ENCODE results near the gene PSTPIP2. TPM values are rescaled to one million over a fixed set of nuclear protein-coding genes. Genes with fewer than 3 reads are reported as not detected.

PSTPIP2 gene
- total and polyA plus RNA-seq, 4 donors, result 4.0 to 14.7 (median 8.6) TPM

DNA sequence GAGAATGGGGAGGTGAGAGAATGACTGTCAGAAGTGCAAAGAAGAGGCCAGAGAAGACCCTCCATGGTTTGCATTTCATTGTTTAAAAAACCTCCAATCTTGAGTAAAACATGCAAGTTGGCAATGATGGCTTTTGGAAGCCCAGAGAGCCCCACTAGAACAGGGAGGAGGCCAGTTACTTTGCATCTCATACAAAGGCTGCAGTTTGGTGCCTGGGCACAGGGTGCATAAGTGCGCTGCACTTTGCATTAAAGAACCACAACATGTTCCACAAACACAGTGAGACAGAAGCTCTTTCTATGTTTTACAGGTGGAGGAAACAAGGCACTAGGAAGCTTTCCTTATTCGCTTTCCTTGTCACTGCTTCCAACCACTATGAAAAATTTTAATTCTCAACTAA is 25.4 kb downstream of the PSTPIP2 start:
- Histone ChIP-seq H3K9me3 (ENCODE audit: control insufficient read depth in 4 of 4, low read length in 3 of 4) (no peaks in the 10 kb centered on the region), H3K4me3 (ENCODE audit: low read depth in 1 of 3, low read length in 3 of 3) (no peak overlapping the region), H3K27me3 (ENCODE audit: control insufficient read depth in 4 of 4, insufficient read depth in 4 of 4, low read length in 3 of 4) (no peaks in the 10 kb centered on the region), H3K9ac (ENCODE audit: low read depth in 1 of 2, low read length in 2 of 2) (no peak overlapping the region), H3K36me3 (ENCODE audit: control insufficient read depth in 4 of 4, insufficient read depth in 3 of 4, low read depth in 1 of 4, low read length in 3 of 4) (no peaks in the 10 kb centered on the region), H3K27ac (ENCODE audit: low read depth in 1 of 2, low read length in 2 of 2) (no peak overlapping the region), H3K4me1 (ENCODE audit: control insufficient read depth in 4 of 4, insufficient read depth in 4 of 4, low read length in 3 of 4) (peaks cover 2 to 11% (median 5%) of the 10 kb centered on the region in 4 donors)
- TF ChIP-seq FOXA2 (IDR thresholded peaks at IDR 0.05) (no peak), FOXA1 (IDR thresholded peaks at IDR 0.05) (no peak), NR2F2 (IDR thresholded peaks at IDR 0.05) (no peak), GABPA (IDR thresholded peaks at IDR 0.05 in 1 of 2, conservative IDR thresholded peaks at IDR 0.05 in 1 of 2) (no peak), YY1 (IDR thresholded peaks at IDR 0.05) (no peak), SP1 (IDR thresholded peaks at IDR 0.05) (no peak), RAD21 (IDR thresholded peaks at IDR 0.05) (no peak), TAF1 (conservative IDR thresholded peaks at IDR 0.05) (no peak), HNF4G (IDR thresholded peaks at IDR 0.05) (no peak)
- TF ChIP-seq, protein P1, sequence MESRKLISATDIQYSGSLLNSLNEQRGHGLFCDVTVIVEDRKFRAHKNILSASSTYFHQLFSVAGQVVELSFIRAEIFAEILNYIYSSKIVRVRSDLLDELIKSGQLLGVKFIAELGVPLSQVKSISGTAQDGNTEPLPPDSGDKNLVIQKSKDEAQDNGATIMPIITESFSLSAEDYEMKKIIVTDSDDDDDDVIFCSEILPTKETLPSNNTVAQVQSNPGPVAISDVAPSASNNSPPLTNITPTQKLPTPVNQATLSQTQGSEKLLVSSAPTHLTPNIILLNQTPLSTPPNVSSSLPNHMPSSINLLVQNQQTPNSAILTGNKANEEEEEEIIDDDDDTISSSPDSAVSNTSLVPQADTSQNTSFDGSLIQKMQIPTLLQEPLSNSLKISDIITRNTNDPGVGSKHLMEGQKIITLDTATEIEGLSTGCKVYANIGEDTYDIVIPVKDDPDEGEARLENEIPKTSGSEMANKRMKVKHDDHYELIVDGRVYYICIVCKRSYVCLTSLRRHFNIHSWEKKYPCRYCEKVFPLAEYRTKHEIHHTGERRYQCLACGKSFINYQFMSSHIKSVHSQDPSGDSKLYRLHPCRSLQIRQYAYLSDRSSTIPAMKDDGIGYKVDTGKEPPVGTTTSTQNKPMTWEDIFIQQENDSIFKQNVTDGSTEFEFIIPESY (IDR thresholded peaks at IDR 0.05), result no peak
- TF ChIP-seq, protein P2, sequence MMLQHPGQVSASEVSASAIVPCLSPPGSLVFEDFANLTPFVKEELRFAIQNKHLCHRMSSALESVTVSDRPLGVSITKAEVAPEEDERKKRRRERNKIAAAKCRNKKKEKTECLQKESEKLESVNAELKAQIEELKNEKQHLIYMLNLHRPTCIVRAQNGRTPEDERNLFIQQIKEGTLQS (IDR thresholded peaks at IDR 0.05), result no peak
- TF ChIP-seq, protein P3, sequence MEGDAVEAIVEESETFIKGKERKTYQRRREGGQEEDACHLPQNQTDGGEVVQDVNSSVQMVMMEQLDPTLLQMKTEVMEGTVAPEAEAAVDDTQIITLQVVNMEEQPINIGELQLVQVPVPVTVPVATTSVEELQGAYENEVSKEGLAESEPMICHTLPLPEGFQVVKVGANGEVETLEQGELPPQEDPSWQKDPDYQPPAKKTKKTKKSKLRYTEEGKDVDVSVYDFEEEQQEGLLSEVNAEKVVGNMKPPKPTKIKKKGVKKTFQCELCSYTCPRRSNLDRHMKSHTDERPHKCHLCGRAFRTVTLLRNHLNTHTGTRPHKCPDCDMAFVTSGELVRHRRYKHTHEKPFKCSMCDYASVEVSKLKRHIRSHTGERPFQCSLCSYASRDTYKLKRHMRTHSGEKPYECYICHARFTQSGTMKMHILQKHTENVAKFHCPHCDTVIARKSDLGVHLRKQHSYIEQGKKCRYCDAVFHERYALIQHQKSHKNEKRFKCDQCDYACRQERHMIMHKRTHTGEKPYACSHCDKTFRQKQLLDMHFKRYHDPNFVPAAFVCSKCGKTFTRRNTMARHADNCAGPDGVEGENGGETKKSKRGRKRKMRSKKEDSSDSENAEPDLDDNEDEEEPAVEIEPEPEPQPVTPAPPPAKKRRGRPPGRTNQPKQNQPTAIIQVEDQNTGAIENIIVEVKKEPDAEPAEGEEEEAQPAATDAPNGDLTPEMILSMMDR (IDR thresholded peaks at IDR 0.05; ENCODE audit: low read depth, low read length, missing input control), result no peak
- no peak for DNase-seq (ENCODE audit: low spot score)
- WGBS, result 99% methylated on average over 2 of the region's 2 CpGs

DNA sequence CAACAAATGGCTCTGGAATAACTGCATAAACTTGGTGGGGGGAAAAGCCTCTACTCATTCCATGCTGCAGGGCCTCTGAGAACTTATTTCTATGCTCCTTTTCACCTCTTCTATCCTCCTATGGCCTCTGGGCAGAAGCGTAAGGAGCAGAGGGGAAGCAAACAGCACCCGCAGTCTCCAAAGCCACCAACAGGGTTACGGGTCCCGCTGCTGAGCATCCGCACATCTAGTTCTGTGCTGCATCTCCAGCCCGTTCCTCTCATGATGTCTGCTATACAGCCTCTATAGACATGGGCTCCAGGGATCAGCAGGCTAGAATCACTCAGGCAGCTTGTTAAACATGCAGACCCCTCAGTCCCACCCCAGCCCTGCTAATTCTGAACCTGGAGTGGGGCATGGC is 25.9 kb downstream of the PSTPIP2 start:
- Histone ChIP-seq H3K4me1 (ENCODE audit: control insufficient read depth in 4 of 4, insufficient read depth in 4 of 4, low read length in 3 of 4) (peaks cover 0 to 6% (median 2%) of the 10 kb centered on the region in 4 donors), H3K36me3 (ENCODE audit: control insufficient read depth in 4 of 4, insufficient read depth in 3 of 4, low read depth in 1 of 4, low read length in 3 of 4) (no peaks in the 10 kb centered on the region), H3K27ac (ENCODE audit: low read depth in 1 of 2, low read length in 2 of 2) (no peak overlapping the region), H3K4me3 (ENCODE audit: low read depth in 1 of 3, low read length in 3 of 3) (no peak overlapping the region), H3K9me3 (ENCODE audit: control insufficient read depth in 4 of 4, low read length in 3 of 4) (no peaks in the 10 kb centered on the region), H3K9ac (ENCODE audit: low read depth in 1 of 2, low read length in 2 of 2) (no peak overlapping the region), H3K27me3 (ENCODE audit: control insufficient read depth in 4 of 4, insufficient read depth in 4 of 4, low read length in 3 of 4) (no peaks in the 10 kb centered on the region)
- DNase-seq (ENCODE audit: low spot score), result no peak
- TF ChIP-seq FOXA2 (IDR thresholded peaks at IDR 0.05), result no peak
- TF ChIP-seq, protein P2 (IDR thresholded peaks at IDR 0.05), result no peak
- TF ChIP-seq, protein P4, sequence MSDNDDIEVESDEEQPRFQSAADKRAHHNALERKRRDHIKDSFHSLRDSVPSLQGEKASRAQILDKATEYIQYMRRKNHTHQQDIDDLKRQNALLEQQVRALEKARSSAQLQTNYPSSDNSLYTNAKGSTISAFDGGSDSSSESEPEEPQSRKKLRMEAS (IDR thresholded peaks at IDR 0.05), result no peak
- TF ChIP-seq, protein P5, sequence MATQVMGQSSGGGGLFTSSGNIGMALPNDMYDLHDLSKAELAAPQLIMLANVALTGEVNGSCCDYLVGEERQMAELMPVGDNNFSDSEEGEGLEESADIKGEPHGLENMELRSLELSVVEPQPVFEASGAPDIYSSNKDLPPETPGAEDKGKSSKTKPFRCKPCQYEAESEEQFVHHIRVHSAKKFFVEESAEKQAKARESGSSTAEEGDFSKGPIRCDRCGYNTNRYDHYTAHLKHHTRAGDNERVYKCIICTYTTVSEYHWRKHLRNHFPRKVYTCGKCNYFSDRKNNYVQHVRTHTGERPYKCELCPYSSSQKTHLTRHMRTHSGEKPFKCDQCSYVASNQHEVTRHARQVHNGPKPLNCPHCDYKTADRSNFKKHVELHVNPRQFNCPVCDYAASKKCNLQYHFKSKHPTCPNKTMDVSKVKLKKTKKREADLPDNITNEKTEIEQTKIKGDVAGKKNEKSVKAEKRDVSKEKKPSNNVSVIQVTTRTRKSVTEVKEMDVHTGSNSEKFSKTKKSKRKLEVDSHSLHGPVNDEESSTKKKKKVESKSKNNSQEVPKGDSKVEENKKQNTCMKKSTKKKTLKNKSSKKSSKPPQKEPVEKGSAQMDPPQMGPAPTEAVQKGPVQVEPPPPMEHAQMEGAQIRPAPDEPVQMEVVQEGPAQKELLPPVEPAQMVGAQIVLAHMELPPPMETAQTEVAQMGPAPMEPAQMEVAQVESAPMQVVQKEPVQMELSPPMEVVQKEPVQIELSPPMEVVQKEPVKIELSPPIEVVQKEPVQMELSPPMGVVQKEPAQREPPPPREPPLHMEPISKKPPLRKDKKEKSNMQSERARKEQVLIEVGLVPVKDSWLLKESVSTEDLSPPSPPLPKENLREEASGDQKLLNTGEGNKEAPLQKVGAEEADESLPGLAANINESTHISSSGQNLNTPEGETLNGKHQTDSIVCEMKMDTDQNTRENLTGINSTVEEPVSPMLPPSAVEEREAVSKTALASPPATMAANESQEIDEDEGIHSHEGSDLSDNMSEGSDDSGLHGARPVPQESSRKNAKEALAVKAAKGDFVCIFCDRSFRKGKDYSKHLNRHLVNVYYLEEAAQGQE (IDR thresholded peaks at IDR 0.05), result no peak
- TF ChIP-seq NR2F2 (IDR thresholded peaks at IDR 0.05), result no peak
- TF ChIP-seq EGR1 (IDR thresholded peaks at IDR 0.05; ENCODE audit: low read depth in 2 of 2), result no peak
- TF ChIP-seq TAF1 (conservative IDR thresholded peaks at IDR 0.05), result no peak
- no peak for TF ChIP-seq JUND (IDR thresholded peaks at IDR 0.05)
- TF ChIP-seq HNF4G (IDR thresholded peaks at IDR 0.05), result no peak
- no peak for TF ChIP-seq RXRA (IDR thresholded peaks at IDR 0.05)
- TF ChIP-seq RAD21 (IDR thresholded peaks at IDR 0.05), result no peak
- TF ChIP-seq FOXA1 (IDR thresholded peaks at IDR 0.05), result no peak
- TF ChIP-seq HNF4A (conservative IDR thresholded peaks at IDR 0.05), result no peak
- TF ChIP-seq, protein P1 (IDR thresholded peaks at IDR 0.05), result no peak
- TF ChIP-seq GABPA (IDR thresholded peaks at IDR 0.05 in 1 of 2, conservative IDR thresholded peaks at IDR 0.05 in 1 of 2), result no peak
- TF ChIP-seq YY1 (IDR thresholded peaks at IDR 0.05), result no peak
- no peak for TF ChIP-seq SP1 (IDR thresholded peaks at IDR 0.05)
- WGBS, result 97% methylated on average over 6 of the region's 6 CpGs
